ENCODE results near the gene NFATC2IP. TPM values are rescaled to one million over a fixed set of nuclear protein-coding genes. Genes with fewer than 3 reads are reported as not detected.

Gene NFATC2IP
- total and polyA plus RNA-seq, 2 of the 13 experiments (the other 11 are each of a cell fraction or from before 2014, with no cell fraction given) = 32.1 to 48.5 TPM

- TF ChIP-seq ZBTB40 (IDR thresholded peaks at IDR 0.05) (peak; percentile 57), ZBTB40 (CRISPR knock-in tag; IDR thresholded peaks at IDR 0.05) (no peak; the same call in 1 of the 2 replicates), TFE3 (CRISPR knock-in tag; IDR thresholded peaks at IDR 0.05) (no peak), ZNF138 (CRISPR knock-in tag; IDR thresholded peaks at IDR 0.05; ENCODE audit: low read depth) (0 out of 2 replicates have a peak, but pooled peaks have one; percentile 44), HNRNPUL1 (IDR thresholded peaks at IDR 0.05; ENCODE audit: low read depth, low read length) (no peak), ZIK1 (CRISPR knock-in tag; IDR thresholded peaks at IDR 0.05; ENCODE audit: borderline replicate concordance, low read depth) (no peak; the same call in 1 of the 2 replicates), ZFP36L1 (CRISPR knock-in tag; IDR thresholded peaks at IDR 0.05) (peak; percentile 96), ZMAT5 (CRISPR knock-in tag; IDR thresholded peaks at IDR 0.05; ENCODE audit: borderline replicate concordance, low read depth) (no peak), BATF2 (CRISPR knock-in tag; IDR thresholded peaks at IDR 0.05) (0 out of 2 replicates have a peak, but pooled peaks have one; percentile 49), CERS6 (CRISPR knock-in tag; IDR thresholded peaks at IDR 0.05) (no peak), TGIF2 (CRISPR knock-in tag; IDR thresholded peaks at IDR 0.05) (no peak), ZNF691 (CRISPR knock-in tag; IDR thresholded peaks at IDR 0.05; ENCODE audit: borderline replicate concordance, low read depth) (no peak), NFATC3 (CRISPR knock-in tag; IDR thresholded peaks at IDR 0.05) (no peak; the same call in 1 of the 2 replicates), MXD4 (CRISPR knock-in tag; IDR thresholded peaks at IDR 0.05) (no peak)
Observed at GRCh38 chr16:28950648-28951409, at the start of gene NFATC2IP (continued).

All from HepG2 (cell line).